Ramos (cell line): ENCODE results near the gene CLTB.

Experiments
- in situ Hi-C: fragments of 300-500 bp; cut with MboI; formaldehyde crosslinking; loops from one replicate; pipeline ENCODE4 v1.14.3; 2022; ENCODE audit warnings: low sequenced_read_pairs; ENCODE audit not compliant: unreplicated experiment

Gene CLTB

DNA sequence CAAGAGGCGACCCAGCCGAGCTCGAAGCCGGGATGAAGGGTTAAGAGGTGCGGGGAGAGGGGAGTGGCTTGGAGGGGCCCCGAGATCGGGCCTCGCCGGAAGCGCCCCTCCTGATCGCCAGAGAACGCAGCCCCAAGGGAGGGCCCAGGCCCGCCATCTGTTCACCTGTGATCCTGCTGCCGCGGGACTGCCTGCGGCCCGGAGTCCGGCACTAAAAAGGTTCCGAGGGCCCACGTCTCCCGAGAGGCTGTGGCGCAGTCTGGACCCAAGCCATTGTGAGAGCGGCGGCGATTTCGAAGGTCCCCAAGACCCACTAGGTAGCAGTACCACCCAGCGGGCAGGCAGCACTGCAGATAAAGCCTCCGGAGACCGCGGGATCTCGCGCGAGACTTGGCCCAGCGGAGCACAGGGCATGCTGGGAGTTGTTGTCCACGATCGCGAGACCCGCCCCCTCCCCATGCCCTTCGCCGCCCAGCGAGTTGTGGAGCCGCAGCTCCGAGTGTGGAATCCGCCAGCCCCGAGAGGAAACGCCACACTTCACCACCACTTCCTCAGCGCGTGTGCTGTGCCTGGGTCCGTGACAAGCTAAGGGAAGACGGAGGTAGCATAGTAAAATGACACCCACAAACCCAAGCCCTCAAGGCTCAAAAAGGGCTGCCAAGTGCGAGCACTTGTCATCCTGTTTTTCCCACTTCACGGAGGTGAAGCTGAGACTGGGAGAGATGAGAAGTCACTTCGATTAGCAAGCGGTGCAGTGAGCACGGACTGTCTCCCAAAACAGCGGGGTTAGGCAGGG lies 54.7 kb downstream of the CLTB start, which contains the start of gene KIAA1191:
TSS of gene KIAA1191 (minus strand) at position 328 of the 796 bp plus-strand sequence. CDS start 2,256 bp downstream, outside the sequence.
- in situ Hi-C loops: no loop called here

DNA sequence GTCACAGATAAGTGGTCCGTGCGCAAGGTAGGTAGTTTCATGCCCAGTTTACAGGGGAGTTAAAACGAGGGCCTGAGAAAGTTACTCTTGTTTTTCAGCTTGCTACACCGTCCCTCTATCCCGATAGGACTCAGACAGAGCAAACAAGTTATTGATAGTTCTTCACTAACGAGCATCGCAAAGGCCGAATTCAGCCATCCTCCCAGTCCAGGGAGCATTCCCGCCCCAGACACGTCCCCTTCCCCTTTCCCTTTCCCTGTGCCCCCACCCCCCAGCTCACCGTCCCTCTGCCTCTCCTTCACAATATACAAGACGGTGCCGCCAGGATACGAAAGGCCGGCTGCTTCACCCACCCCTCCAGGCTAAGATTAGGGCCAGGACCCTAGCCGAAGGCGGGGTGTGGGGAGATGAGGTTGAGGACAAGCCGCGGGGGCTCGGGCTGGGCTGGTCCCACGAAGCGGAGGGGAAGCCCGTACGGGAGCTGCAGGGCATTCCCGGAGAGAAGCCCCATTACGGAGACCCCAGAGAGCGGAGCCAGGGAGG lies 55.4 kb downstream of the CLTB start:
- in situ Hi-C loops: no loop called here

DNA sequence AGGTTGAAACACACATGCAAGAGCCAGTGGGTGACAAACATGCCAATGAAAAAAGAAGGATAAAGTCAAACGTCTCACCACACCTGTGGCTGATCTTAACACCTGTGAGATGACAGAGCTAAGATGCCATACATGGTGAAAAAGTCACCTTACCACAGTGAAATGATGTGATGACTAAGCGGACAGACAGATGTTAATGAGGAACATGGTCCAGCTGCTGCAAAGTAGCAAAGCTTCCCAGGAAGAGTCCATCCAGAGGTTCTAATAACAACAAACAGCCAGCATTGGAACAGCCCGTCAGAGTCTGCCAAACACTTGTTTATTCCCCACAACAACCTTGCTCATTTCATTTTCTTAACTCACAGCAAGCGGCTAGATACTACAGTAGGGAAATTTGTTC lies 56.7 kb downstream of the CLTB start:
- in situ Hi-C loops: no loop called here

DNA sequence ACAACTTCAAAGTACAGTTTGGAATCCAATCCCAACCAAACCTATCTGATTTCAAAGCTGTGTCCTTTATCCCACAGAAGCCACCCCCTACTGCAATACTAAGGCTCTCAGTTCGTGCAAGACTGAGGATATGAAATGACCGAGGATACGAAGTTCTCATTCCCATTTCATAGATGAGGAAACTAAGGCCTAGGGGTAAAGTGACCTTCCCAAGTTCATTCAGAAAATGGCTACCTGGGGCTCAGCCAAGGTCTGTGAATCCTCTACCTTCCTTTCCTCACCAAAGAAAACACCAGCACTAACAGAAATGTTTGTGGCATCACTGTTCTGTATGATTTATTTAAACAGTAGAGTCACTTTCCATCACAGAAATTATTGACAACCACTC lies 60.2 kb downstream of the CLTB start:
- in situ Hi-C loops: no loop called here

DNA sequence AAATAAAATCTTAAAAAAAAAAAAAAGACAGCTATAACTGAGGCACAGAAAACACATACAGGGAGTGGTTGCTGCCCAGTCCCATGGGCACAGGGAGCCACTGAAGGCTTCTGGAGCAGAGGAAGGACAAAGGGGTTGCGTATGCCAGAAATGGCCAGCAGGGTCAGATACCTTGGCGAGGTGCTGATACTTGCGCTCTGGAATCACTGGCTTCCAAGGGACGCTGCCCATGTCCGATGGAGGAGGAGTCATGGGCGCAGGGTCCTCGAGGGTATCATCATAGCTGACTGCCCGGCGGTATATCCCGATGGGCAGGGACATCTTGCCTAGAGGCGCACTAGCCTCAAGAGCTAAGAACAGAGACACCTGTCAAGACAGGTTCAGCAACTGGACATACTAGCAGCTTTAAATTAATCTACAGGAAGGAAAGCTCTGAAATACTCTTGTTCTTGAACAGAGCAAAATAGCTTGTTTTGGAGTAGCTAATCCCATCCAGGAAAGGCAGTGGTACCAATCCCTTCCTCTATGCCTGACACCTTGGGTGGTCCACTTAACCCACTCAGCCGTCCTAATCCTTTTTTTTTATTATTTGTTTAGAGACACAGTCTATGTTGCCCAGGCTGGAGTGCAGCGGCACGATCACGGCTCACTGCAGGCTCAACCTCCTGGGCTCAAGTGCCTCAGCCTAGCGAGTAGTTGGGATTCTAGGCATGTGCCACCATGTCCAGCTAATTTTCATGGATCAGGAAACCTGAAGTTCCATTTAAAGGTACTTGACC lies 60.8 kb downstream of the CLTB start:
- in situ Hi-C loops: no loop called here

DNA sequence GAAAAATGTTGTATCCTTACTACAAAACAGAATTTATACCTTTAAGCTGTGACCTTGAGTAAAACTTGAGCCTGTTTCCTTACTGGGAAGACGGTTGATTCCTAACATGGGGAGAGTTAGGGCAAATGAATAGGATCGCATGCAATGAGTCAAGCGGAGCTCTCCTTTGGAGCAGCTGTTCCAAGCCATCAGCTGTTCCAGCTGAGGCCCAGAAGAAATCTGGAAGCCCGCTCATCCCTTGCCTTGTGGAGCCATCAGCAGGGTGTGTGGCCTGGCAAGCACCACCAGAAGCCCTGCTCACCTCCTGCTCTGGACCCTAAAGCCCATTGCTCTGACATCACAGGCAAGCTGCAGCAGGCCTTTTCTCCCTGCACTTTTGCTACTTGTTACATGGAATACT lies 62.8 kb downstream of the CLTB start:
- in situ Hi-C loops: no loop called here

DNA sequence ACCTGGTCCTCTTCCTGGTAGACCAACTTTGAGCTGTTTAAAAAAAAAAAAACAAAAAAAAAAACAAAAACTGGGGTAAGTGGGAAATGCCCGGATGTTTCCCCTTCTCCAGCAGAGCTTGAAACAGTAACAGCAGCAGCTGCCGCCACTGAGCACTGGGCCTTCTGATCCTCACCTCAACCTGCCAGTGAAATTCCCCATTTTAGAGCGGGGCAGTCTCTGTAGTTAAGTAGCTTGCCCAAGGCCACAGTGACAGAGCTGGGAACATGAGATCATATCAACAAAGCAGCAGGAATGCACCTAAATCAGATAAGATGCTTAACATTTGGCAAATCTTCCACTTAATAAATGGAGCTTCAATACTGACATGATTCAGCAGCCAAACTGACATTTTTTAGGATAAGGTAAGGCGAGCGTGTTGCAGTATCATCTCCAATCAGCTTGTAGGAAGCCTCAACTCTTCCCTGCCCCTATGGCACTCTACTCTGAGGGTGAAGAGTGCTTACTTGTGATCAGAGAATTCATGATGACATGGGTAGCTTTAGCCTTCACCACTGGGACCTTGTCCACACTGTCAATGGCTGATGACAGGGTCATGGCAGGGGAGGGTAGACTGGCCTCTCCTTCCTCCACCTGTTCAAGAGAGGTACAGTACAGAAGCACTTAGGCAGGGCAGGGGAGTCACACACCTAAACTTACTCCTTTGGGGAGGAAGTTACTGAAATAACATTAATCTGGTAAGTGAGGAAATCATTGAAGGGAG lies 64.0 kb downstream of the CLTB start:
- in situ Hi-C loops: no loop called here

DNA sequence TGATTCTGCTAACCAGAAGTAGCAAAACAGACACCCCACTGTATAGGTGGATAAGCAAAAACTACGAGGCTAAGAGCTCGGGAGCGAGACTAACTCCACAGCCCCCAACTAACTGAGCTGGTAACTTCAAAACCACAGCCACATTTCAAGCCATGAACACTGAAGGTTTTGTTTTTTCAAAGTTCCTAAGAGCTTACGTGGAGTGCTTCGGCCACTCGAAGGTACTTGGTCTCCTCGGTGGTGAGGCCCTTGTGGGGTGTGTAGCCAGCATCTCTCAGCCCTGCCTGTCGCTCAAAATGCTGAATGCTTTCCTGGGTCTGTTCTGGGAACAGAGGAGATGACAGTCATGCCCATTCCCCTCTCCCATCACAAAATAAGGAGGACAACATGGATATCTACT lies 65.9 kb downstream of the CLTB start:
- in situ Hi-C loops: no loop called here

DNA sequence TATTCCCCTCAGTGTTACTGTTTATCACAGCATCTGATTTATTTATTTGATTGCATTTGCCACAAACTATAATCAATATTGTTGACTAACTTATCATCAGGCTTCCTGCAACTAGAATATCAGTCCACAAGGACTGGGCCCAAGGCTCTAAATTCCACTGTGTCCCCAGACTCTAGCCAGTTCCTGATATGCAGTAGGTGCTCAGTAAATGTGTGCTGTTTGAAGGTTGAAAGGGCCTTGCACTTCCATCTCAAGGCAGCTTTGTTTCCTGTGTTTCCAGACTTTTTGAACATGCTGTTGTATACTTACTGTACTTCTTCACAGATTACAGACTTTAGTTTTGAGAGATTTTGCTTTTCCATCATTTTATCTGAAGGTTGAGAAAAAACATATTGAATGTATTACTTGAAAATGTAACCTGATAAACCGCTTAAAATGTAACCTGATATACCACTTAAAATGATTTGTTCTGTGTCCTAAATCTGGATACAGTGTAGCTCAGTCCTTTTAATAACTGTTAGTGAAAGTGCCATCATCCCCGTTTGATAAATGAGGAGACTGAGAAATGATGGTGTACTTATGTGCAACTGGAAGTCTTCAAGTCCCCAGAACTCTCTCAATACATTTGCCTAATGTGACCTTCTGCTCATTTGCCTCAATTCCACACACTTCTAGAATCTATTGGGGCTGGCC lies 73.4 kb downstream of the CLTB start:
- in situ Hi-C loops: no loop called here
